GM20431 (cell line): ENCODE results near the gene MAP7D3.
"Not testable (repeated sequence)": the region's sequence is repeated elsewhere in the genome, so short reads cannot be mapped to it uniquely, and the experiment has no call there.

Experiments used
- in situ Hi-C: fragments of 300-500 bp; cut with MseI, MboI; formaldehyde crosslinking; loops from one replicate; pipeline ENCODE4 v1.15.0; 2020; ENCODE audit warnings: low sequenced_read_pairs; ENCODE audit not compliant: unreplicated experiment

The MAP7D3 gene

GRCh38 chrX:136251041-136251991, at the start of gene MAP7D3:
MAP7D3 (minus strand) TSS chrX:136251400; CDS start chrX:136251358, 42 bp downstream.
- in situ Hi-C loops = no loop called here

GRCh38 chrX:136300721-136301120, 49.5 kb upstream of the MAP7D3 start, which contains the start of gene ADGRG4:
ADGRG4 (plus strand) TSS chrX:136300963; CDS start chrX:136308778, 7,815 bp downstream.
- in situ Hi-C loops = not testable (repeated sequence)

GRCh38 chrX:136295380-136295779, 44.2 kb upstream of the MAP7D3 start:
- in situ Hi-C loops = no loop called here

GRCh38 chrX:136292656-136293055, 41.5 kb upstream of the MAP7D3 start:
- in situ Hi-C loops = no loop called here

- in situ Hi-C loops = no loop called here
Measured at GRCh38 chrX:136291824-136292223, 40.6 kb upstream of the MAP7D3 start.

GRCh38 chrX:136286375-136286774, 35.2 kb upstream of the MAP7D3 start:
- in situ Hi-C loops = not testable (repeated sequence)

GRCh38 chrX:136275553-136275952, 24.4 kb upstream of the MAP7D3 start:
- in situ Hi-C loops = no loop called here

GRCh38 chrX:136273986-136274385, 22.8 kb upstream of the MAP7D3 start:
- in situ Hi-C loops = no loop called here

GRCh38 chrX:136272325-136272724, 21.1 kb upstream of the MAP7D3 start:
- in situ Hi-C loops = no loop called here

- in situ Hi-C loops = no loop called here
Measured at GRCh38 chrX:136271300-136271699, 20.1 kb upstream of the MAP7D3 start.

GRCh38 chrX:136269921-136270320, 18.7 kb upstream of the MAP7D3 start:
- in situ Hi-C loops = no loop called here

GRCh38 chrX:136268051-136269048, 17.1 kb upstream of the MAP7D3 start:
- in situ Hi-C loops = no loop called here

- in situ Hi-C loops = no loop called here
Measured at GRCh38 chrX:136266828-136267227, 15.6 kb upstream of the MAP7D3 start.

- in situ Hi-C loops = no loop called here
Measured at GRCh38 chrX:136262812-136263315, 11.7 kb upstream of the MAP7D3 start.

GRCh38 chrX:136262243-136262642, 11.0 kb upstream of the MAP7D3 start:
- in situ Hi-C loops = no loop called here

- in situ Hi-C loops = no loop called here
Measured at GRCh38 chrX:136261321-136261720, 10.1 kb upstream of the MAP7D3 start.

- in situ Hi-C loops = no loop called here
Measured at GRCh38 chrX:136260776-136261175, 9.6 kb upstream of the MAP7D3 start.

GRCh38 chrX:136259543-136259942, 8.3 kb upstream of the MAP7D3 start:
- in situ Hi-C loops = no loop called here

GRCh38 chrX:136258951-136259350, 7.8 kb upstream of the MAP7D3 start:
- in situ Hi-C loops = no loop called here

- in situ Hi-C loops = no loop called here
Measured at GRCh38 chrX:136256026-136256425, 4.8 kb upstream of the MAP7D3 start.
